WTC11 (cell line): Measurements from ENCODE around the gene JHY.

Source experiments
- OVOL2 ChIP-seq: fragments of 250-450 bp; sonication (Bioruptor Pico); IDR thresholded peaks from 2 replicates; pipeline ENCODE4 v1.9.0; 2021; ENCODE audit warnings: mild to moderate bottlenecking, borderline replicate concordance
- TF ChIP-seq, protein P1 (sequence below): sonication (generic); formaldehyde crosslinking; IDR thresholded peaks from 2 replicates; pipeline ENCODE4 v1.8.1; 2022; ENCODE audit warnings: low read depth, mild to moderate bottlenecking, moderate library complexity, missing genetic modification reagents, borderline replicate concordance
- TF ChIP-seq, protein P2 (sequence below): fragments of 200-600 bp; IDR thresholded peaks from 2 replicates; pipeline ENCODE4 v1.8.0; 2022; ENCODE audit warnings: antibody characterized with exemption

DNA sequence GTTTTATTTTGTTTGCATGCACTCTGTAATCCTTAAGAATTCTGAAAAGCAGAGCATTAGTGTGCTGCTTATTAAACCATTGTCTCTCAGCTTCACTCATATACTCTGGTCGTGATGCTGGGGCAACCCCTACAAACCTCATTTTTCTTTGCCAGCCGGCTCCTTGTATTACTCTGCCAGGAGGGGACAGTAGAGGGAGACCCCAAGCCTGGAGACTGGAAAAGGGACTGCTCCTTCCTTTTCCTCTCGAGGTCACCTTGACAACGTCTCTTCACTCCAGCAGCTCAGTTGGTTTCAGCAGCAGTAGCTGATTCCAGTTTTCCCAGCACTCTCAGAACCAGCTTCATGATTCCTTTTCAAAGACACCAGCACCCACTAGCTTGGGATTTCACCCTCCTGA lies 2.8 kb upstream of the JHY start:
- TF ChIP-seq, protein P1, sequence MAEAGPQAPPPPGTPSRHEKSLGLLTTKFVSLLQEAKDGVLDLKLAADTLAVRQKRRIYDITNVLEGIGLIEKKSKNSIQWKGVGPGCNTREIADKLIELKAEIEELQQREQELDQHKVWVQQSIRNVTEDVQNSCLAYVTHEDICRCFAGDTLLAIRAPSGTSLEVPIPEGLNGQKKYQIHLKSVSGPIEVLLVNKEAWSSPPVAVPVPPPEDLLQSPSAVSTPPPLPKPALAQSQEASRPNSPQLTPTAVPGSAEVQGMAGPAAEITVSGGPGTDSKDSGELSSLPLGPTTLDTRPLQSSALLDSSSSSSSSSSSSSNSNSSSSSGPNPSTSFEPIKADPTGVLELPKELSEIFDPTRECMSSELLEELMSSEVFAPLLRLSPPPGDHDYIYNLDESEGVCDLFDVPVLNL, result no peak
- TF ChIP-seq OVOL2, result no peak
- TF ChIP-seq, protein P2, sequence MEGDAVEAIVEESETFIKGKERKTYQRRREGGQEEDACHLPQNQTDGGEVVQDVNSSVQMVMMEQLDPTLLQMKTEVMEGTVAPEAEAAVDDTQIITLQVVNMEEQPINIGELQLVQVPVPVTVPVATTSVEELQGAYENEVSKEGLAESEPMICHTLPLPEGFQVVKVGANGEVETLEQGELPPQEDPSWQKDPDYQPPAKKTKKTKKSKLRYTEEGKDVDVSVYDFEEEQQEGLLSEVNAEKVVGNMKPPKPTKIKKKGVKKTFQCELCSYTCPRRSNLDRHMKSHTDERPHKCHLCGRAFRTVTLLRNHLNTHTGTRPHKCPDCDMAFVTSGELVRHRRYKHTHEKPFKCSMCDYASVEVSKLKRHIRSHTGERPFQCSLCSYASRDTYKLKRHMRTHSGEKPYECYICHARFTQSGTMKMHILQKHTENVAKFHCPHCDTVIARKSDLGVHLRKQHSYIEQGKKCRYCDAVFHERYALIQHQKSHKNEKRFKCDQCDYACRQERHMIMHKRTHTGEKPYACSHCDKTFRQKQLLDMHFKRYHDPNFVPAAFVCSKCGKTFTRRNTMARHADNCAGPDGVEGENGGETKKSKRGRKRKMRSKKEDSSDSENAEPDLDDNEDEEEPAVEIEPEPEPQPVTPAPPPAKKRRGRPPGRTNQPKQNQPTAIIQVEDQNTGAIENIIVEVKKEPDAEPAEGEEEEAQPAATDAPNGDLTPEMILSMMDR, result no peak
